Amygdala (tissue), 56 donors: ENCODE data around the gene EDN3.
"Not testable (repeated sequence)": the region's sequence is repeated elsewhere in the genome, so short reads cannot be mapped to it uniquely, and the experiment has no call there.

Experiments
- DNase-seq, 56 donors: peaks; one replicate each; lab custom pipeline; 2025; lab: John Stamatoyannopoulos, UW

Gene EDN3

DNA sequence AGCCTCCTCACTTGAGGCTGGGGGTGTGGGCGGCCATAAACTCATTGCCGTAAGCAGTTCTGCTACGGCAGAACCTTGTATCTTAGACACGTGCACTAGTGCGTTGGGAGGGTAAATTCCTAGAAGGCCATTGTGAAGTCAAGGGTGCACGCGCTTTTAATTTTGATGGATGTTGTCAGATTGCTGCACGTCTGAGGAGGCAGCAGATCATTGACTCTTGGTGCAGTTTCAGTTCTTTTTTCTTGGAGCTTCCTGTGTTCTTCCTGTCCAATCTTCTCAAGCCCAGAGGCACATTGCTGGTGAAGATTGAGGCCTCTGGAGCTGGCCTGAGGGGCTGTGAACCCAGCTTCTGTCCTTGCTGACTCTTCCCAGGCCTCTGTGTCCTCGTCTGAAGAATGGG, 58.4 kb downstream of the EDN3 start:
- DNase-seq = not testable (repeated sequence)

DNA sequence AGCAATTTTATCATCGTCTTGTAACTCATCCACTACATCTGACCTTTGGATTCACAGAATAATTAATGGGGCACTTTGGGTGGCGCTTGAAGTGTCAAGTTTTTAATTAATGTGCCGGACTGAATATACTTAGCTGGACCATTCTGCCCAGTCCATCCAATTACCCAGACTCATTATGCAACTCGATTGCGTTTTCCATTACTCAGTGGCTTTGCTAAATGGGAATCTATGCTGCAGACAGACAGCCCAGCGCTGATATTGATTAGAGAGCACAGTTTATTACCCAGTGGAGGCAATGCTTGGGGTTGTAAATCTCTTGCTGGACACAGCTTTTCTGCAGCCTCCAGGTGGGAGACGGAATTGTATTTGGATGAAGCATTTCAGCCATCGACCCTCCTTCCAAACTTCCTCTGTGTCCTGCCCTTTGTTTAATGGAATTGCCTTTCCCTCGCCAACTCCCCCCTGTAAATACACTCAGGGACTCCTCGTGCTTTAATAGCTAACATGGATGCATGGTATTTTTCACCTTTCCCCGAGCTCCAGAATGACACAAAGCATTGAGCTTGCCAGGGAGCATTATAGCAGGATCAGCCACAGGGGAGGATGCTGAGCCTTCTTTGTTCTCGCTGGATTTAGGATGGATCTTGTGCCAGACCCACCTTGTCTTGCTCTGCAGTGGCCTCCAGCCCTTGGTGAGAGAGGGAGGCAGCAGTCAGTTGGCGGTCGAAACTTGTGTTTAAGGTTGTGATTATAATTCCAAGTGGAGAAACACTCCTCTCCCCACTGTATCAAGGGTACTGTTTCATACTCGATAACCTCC, 59.7 kb downstream of the EDN3 start:
- no peak for DNase-seq

DNA sequence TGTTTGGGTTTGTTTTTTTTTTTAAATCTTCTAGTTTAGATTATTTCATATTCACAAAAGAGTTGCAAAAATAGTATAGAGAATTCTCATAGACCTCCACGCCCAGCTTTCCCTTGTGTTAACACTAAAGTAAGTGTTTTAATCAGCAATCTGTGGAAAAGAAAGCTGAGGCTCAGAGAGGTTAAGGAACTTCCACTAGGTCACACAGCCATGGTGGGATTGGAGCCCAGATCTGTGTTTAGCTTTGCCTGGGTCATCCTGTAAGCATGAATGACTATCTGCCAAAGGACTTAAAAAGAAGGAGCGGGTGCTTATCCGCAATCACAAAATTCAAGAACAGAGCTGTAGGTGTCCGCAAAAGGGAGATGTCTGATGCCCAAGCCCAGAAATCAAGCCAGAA, 60.5 kb downstream of the EDN3 start:
- no peak for DNase-seq

DNA sequence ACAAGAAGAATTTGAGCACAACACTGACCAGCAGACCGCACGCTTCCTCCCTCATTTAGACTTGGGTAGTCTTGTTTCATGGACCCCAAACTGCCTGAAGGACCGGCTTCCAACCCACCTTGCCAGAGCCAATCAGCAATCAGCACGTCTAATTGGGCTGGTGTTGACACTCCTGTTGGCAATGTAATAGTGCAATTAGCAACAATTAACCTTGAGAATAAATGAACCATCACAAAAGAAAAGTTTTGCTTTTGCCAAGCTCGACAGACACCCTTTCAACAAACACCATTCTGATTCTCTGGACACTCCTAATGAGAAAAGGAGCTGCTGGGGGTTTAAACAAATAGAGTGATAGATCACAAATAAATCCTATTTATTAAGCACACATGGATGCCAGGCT, 61.0 kb downstream of the EDN3 start:
- no peak for DNase-seq

DNA sequence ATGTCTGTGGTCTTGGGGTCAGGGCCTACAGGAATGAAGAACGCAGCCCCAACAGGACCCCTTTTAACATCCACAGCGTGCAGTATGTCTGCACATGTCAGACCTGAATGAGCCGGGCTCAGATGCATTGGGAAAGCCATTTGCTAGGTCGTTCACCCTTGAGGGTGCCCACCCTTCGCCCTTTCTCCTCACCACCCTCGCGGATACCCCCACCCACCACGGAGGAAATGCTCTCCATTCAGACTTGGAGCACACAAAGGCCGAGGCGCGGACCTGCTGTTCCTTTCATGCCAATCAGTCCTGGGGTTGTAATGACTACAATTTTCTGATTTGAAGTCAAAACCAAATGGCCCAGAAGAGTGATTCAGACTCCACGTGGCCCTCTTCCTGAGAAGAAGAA, 62.7 kb downstream of the EDN3 start:
- DNase-seq = no peak

DNA sequence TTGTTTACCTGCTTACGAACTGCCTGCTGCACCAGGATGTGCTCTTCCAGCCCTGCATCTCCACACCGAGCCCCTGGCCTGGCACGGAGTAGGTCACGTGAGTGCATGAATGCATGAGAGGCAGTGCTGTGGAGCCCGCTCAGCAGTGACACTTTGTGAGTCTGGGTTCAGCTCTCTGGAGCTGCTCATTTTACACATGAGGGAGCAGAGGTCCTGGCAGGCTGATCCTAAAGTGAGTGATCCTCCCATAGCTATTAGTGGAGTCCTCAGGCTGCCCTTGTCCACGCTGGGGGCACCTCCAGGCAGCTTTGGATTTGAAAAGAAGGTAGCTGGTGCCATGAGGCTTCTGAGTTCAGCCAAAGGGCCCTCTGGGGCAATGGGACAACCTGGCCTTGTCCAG, 64.2 kb downstream of the EDN3 start:
- DNase-seq = no peak

DNA sequence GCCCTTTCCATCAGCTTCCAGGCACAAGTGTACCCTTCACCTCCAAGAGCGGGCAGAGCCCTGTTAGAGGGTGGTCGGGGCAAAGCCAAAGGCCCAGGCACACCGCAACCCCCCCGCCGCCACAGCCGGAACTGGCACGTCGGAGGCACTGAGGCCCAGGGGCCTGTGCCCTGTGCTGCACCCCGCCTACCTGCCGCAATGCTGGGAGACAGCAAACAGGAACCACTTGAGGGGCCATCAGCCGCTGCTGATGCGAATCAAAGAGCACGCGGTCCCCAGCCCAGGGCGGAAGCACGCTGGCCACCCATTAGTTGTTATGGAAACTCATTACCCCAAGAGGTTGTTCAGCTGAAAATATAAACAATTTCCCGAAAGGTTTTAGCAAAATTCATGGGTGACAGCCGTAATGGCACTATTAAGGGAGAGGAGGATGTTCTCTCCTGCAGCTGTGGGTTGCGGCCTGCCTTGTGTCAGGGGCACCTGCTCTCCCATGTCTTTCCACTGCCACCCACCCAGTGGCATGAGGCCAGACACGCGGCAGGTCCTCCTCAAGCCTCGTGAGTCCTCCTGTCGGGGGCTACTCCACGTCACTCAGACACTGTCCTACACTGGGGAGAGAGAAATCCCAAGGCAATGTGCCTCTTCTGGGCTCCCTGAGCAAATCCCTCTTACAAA, 65.3 kb downstream of the EDN3 start:
- DNase-seq = no peak

DNA sequence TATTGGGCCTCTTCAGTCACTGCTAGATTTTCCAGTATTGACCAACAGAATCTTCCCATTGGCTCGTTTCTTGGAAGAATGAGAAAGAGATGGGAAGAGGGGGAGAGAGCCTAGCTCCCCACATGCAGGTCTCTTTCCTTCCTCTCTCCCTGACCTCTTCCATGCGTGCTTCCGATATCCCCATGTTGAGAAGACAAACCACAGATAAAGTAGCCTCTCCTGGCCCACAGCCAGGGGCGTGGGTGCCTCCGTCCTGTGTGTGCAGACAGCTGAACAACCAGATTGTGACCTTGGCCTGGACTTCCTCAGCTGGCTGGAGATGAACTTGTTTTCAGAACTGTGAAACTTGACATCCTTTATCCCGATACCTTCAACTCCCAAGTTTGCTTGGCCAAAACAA, 71.0 kb downstream of the EDN3 start:
- no peak for DNase-seq

DNA sequence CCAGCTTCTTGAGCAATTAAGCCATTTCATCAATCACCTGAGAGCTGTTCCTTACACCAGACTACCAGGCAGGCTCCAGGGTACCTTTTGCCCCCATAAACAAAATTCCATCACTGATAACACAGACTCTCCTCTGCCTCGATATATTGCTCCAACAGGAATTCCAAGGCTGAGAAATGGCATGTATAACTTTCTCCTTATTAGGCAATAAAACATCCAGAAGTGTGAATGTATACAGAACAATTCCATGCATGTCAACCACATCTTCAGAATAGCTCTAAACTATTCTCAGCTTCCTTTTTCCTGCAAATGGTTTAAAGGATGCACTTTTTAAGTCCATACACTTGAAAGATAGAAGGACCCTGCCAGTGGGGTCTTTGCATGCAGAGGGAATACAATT, 73.8 kb downstream of the EDN3 start:
- DNase-seq = no peak

DNA sequence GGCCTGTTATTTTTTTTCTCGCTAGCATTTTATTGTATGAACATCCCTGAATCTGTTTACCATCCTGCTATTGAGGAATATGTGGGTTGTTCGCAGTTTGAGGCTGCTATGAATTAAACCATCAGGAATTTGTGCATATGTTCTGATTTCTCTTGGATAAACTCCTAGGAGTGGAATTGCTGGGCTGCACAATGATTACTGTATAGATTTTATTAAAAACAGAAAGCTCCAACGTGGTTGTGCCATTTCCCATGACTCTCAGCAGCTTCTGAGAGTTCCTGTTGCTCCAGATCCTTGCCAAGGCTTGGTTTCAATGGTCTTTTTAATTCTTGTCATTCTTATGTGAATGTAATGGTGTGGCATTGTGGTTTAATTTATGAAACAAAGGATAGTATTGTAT, 75.1 kb downstream of the EDN3 start:
- no peak for DNase-seq
